PFSK-1 (cell line): ENCODE measurements around the gene TXNDC5.

ENCODE experiments used
- FOXP2 ChIP-seq: optimal IDR thresholded peaks from 2 replicates; pipeline ENCODE3; 2011; ENCODE audit warnings: borderline replicate concordance, control low read depth, inconsistent platforms; ENCODE audit not compliant: insufficient read depth; ENCODE audit errors: extremely low read length, extremely low read depth
- POLR2AphosphoS5 ChIP-seq: IDR thresholded peaks from 2 replicates; pipeline ENCODE4 v1.6.1; 2012; ENCODE audit warnings: low read depth, mild to moderate bottlenecking, control low read depth, low read length, moderate library complexity
- REST ChIP-seq, 2 experiments: IDR thresholded peaks; 2 replicates each; pipeline versions ENCODE4 v1.6.1 to v1.8.0; 2011 to 2012; ENCODE audit warnings: low read depth in 2 of 2, low read length in 2 of 2, control low read depth in 1 of 2, inconsistent platforms in 1 of 2, mild to moderate bottlenecking in 1 of 2, moderate library complexity in 1 of 2; ENCODE audit not compliant: insufficient read depth in 1 of 2
- SIN3A ChIP-seq: IDR thresholded peaks from 2 replicates; pipeline ENCODE4 v1.6.1; 2012; ENCODE audit warnings: mild to moderate bottlenecking, low read length, moderate library complexity, borderline replicate concordance; ENCODE audit not compliant: insufficient read depth
- TAF1 ChIP-seq: IDR thresholded peaks from 2 replicates; pipeline ENCODE4 v1.6.1; 2012; ENCODE audit warnings: low read length, control low read depth, borderline replicate concordance; ENCODE audit not compliant: insufficient read depth

GRCh38 chr6:7918403-7918802, 7.8 kb upstream of the TXNDC5 start:
- no peak for TF ChIP-seq POLR2AphosphoS5
- no peak for TF ChIP-seq REST (IDR thresholded peaks at IDR 0.05; ENCODE audit: insufficient read depth in 1 of 2, low read depth in 2 of 2, low read length in 2 of 2)
- TF ChIP-seq TAF1: no peak
- no peak for TF ChIP-seq SIN3A
- TF ChIP-seq FOXP2: no peak
